Right ventricle myocardium inferior (tissue), 1 donor: ENCODE data around the gene SPACA6. TPM values are rescaled to one million over a fixed set of nuclear protein-coding genes. Genes with fewer than 3 reads are reported as not detected.
A peak's percentile ranks its signal among the peaks of the same experiment; 100 is the strongest.

Experiments
- ATAC-seq: fragments of 200-7000 bp; cut with Tn5 transposase; one replicate; pipeline ENCODE4 v1.9.1; 2020; ENCODE audit warnings: mild to moderate bottlenecking, moderate library complexity
- DNase-seq: peaks from one replicate; pipeline ENCODE4 v3.0.0; 2021; ENCODE audit errors: missing footprints
- intact Hi-C: fragments of 100-400 bp; cut with DNase I; formaldehyde crosslinking; loops from one replicate; pipeline ENCODE4 v1.11.0; 2022
- microRNA-seq: library from miRNA; unstranded; fragments of <30 nt; microRNA quantifications from one replicate; pipeline ENCODE4 v1.2.0, GENCODE V29; 2020
- total RNA-seq: library from RNA; stranded (reverse); fragmentation: NEBNext Ultra II Directional; extraction: Animal tissue kit (Norgen Biotek cat#: 25700); gene quantifications from one replicate; pipeline ENCODE4 v1.2.1, GENCODE V29; 2021
- donor health status: DM: no; HTN: yes; CAD: no; lungs with severe emphysema.

The SPACA6 gene
- total RNA-seq, 1 donor from 2014 or later, result 14.6 TPM

DNA sequence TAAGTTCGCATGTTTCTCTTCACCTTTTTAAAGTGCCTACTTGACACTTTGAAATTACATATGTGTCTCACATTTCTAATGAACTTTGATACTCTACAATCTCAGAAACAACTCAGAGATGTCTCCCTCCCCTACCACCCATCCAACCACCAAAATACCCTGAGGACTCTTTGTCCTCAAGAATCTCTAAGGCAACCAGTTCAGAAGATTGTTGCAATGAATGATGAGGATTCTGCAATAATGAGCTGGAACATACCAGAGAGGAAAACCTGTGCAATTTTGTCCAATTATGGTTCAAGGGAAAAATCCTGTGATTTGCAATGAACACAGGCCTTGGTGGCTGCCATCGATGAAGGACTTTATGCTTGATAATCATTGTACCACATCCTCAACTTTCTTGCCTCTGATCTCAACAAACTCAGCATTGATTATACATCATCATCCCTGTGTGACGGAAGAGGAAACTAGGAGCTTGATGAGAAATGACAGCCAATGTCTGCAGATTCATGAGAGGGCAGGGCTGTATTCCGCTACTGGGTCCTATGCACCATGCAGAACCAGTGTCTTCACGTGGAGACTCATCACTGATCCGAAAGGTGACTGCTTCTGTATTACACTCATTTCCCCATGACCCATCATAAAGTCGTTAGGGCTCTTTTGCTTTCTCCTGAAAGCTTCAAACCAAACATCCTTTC, 57.4 kb downstream of the SPACA6 start:
- ATAC-seq (no peak), DNase-seq (no peak)
- intact Hi-C loops, result no loop called here

- ATAC-seq, result peak; percentile 69
- DNase-seq, result no peak
- intact Hi-C loops, result no loop called here
These were observed 58.5 kb downstream of the SPACA6 start, which contains the start of gene FPR1 for GRCh38 chr19:51751655-51752054. Gene FPR1, minus strand, starts transcription at chr19:51751878. Its CDS starts 4,884 bp downstream, at chr19:51746994.

DNA sequence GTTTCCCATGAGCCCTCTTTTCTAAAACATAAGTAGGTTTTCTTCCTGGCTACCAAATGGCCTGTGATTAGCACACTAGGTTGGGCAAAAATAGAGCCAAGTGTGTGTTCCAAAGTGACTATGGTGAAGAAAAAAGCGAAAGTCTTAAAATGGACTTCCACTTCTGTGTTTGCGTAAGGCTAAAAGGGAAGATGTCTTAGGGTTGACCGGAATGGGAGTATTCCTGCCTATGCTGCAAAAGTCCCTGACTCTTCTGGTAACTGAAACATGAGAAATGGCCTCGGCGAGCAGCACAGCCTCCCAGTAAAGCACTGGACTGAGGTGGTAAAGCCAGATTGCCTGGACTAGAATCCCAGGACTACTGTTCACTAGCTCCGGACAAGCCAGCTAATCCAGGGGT, 61.0 kb downstream of the SPACA6 start:
- no peak for DNase-seq
- no peak for ATAC-seq
- intact Hi-C loops, result no loop called here

GRCh38 chr19:51754770-51755169, 61.6 kb downstream of the SPACA6 start:
- no peak for DNase-seq
- ATAC-seq, result no peak

More at GRCh38 chr19:51754770-51755169, 61.6 kb downstream of the SPACA6 start:
- intact Hi-C loops, result no loop called here

Small RNAs within 50 kb of the gene (microRNA-seq; reads per million reads assigned to microRNA genes)
- gene MIR125A, result 5,888 reads per million, percentile 93 among the genes with 10 or more reads in this experiment
- 9,124 reads per million, percentile 94 among the genes with 10 or more reads in this experiment for gene MIR99B
- 7,155 reads per million, percentile 94 among the genes with 10 or more reads in this experiment for gene MIRLET7E

Other genes with a start within 250 kb of the SPACA6 start
- 0.08 TPM for gene SIGLEC8, start 234.9 kb upstream of the SPACA6 start, total RNA-seq
- gene CEACAM18, start 214.8 kb upstream of the SPACA6 start, total RNA-seq, result not detected
- gene SIGLEC12, start 191.5 kb upstream of the SPACA6 start, total RNA-seq, result 0.19 TPM
- 0.24 TPM for gene SIGLEC6, start 161.7 kb upstream of the SPACA6 start, total RNA-seq
- gene ZNF175, start 122.0 kb upstream of the SPACA6 start, total RNA-seq, result 7.4 TPM
- gene SIGLEC5, start 62.9 kb upstream of the SPACA6 start, total RNA-seq, result not detected
- gene SIGLEC14, start 46.5 kb upstream of the SPACA6 start, total RNA-seq, result 1.2 TPM
- gene HAS1, start 30.7 kb downstream of the SPACA6 start, total RNA-seq, result 0.57 TPM
- gene FPR1, start 58.5 kb downstream of the SPACA6 start, total RNA-seq, result 5.3 TPM
- 0.95 TPM for gene FPR2, start 67.8 kb downstream of the SPACA6 start, total RNA-seq
- gene FPR3, start 101.8 kb downstream of the SPACA6 start, total RNA-seq, result 7.2 TPM
- 8.4 TPM for gene ZNF577, start 194.6 kb downstream of the SPACA6 start, total RNA-seq
- gene ZNF649, start 211.7 kb downstream of the SPACA6 start, total RNA-seq, result 8.8 TPM
- 3.7 TPM for gene ZNF613, start 234.1 kb downstream of the SPACA6 start, total RNA-seq